GM18502 (cell line): ENCODE data around the gene SLC39A9.
A peak's percentile ranks its signal among the peaks of the same experiment; 100 is the strongest.

Experiments used
- ATAC-seq: cut with Tn5 transposase; IDR thresholded peaks from one replicate; pipeline ENCODE4 v1.9.1; 2021; ENCODE audit warnings: mild to moderate bottlenecking; ENCODE audit not compliant: unreplicated experiment, poor library complexity

The SLC39A9 gene, protein sequence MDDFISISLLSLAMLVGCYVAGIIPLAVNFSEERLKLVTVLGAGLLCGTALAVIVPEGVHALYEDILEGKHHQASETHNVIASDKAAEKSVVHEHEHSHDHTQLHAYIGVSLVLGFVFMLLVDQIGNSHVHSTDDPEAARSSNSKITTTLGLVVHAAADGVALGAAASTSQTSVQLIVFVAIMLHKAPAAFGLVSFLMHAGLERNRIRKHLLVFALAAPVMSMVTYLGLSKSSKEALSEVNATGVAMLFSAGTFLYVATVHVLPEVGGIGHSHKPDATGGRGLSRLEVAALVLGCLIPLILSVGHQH

GRCh38 chr14:69398053-69398817 is at the start of gene SLC39A9, which contains the start of gene ERH:
Gene SLC39A9, plus strand, starts transcription at chr14:69398692. Its CDS starts 678 bp downstream, at chr14:69399370.
Gene ERH, minus strand, starts transcription at chr14:69398299. Its CDS starts 66 bp downstream, at chr14:69398233.
- ATAC-seq = peak; percentile 87

GRCh38 chr14:69349091-69349777 is 49.3 kb upstream of the SLC39A9 start:
- ATAC-seq = no peak

GRCh38 chr14:69350892-69351291 is 47.6 kb upstream of the SLC39A9 start:
- no peak for ATAC-seq

DNA sequence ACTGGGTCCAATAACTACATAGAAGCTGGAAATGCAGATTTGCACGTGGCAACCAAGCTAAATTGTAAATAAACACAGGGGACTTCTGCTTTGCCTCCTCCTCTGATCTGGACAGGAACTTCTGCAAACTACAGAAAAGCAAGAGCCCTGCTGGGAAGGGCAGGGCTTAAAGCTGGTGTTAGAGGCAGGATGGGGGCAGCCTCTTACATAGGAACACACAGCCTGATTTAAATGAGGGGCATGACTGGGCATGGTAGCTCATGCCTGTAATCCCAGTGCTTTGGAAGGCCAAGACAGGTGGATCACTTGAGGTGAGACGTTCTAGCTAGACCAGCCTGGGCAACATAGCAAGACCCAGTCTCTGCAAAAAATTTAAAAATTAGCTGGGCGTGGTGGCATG is 47.1 kb upstream of the SLC39A9 start:
- no peak for ATAC-seq

DNA sequence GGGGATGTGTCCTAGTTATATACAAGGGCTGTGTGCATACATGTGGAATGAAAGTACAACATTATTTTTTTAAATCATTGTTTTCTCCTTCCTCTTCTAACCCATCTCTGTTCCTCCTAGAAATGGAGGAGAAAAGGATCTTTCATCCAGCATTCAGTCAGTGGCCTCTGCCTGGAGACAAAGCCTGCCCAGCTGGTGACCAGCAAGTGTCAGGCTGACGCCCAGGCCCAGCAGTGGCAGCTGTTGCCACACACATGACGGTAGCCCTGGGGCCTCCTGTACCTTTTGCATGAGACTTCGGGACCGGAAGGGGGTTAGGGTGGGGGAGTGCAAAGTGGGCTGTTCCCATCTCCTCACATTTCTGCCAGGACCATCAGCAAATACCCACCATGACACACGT is 46.6 kb upstream of the SLC39A9 start:
- no peak for ATAC-seq

GRCh38 chr14:69353168-69353567 is 45.3 kb upstream of the SLC39A9 start:
- ATAC-seq = no peak

GRCh38 chr14:69354383-69355153 is 43.9 kb upstream of the SLC39A9 start:
- peak; percentile 92 for ATAC-seq

DNA sequence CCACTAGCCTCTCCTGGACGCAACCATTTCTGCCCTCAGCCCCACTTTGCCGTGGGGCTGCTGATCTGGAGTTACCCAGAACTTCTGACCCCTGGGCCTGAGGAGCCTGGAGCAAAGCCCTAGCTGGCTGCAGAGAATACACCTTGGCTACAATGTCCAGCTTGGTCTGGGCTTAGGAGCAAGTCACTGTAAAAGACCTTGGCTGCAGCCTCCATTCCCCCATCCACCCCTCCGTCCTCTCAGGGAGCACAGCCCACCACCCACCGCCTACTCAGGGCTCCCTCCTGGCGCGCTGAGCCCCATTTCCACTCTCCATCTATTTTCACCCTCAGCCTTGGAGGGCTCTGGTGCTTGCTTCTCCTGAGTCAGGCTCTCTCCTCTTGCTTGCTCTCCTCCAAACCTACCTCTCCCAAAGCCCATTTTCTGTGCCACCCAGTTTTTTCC is 43.3 kb upstream of the SLC39A9 start:
- ATAC-seq = no peak

DNA sequence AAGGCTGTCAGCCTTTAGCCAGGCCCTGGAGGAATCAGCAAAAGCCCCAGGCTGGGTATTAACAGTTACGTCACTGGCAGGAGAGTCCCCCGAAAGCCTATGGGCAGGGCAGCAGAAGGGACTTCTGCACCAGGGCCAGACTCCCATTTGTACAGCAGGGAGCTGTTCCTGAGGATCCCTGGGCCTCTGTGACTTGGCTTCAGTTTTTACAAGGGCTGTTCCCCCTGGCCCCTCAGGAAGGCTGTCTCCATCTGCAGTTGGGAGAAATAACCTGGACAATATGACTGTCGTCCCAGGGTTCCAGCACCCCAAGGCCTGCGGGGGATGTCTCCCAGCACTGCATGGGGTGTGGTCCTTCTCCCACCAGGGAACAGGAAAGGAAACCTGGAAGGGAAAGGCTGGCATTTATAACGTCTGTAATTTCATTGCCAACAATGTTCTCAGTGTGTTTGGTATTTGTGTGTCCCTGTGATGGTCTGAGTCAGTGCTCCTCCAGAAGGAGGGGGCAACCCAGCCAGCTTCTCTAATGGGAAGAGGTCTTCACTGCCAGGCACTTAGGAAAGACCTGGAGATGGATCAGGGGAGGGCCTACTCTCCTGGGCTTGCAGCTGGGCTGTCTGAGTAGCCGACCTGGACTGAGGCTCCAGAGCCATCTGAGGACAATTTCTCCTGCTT is 42.7 kb upstream of the SLC39A9 start:
- no peak for ATAC-seq

DNA sequence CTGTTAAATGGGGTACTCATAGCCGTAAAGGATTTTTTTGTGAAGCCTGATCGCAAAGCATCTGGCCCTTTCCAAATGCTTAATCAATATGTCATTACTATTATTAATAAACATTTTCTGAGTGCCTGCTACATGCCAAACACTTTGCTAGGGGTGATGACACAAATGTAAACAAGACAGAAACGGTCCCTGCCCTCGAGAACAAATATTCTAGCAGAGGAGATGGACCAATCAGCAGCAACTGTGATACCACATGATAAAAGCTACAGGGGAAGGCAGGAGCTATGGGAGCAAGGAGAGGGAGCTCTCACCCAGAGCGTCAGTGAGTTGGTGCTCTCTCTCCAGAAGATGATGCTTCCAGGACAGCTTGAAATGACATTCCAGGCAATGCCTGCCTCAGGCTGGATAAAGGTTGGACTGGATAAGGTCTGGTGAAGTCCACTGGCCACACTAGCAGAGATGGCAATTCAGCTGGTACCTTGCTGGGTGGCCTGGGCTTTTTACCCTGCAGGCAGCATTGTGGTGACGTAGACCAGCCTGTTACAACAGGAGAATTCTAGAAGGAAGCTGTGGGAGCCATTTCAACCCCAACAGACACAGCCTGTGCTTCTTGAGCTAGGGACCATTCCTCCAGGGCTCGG is 41.5 kb upstream of the SLC39A9 start:
- no peak for ATAC-seq

- no peak for ATAC-seq
Observed at GRCh38 chr14:69357544-69358200, 40.8 kb upstream of the SLC39A9 start.

DNA sequence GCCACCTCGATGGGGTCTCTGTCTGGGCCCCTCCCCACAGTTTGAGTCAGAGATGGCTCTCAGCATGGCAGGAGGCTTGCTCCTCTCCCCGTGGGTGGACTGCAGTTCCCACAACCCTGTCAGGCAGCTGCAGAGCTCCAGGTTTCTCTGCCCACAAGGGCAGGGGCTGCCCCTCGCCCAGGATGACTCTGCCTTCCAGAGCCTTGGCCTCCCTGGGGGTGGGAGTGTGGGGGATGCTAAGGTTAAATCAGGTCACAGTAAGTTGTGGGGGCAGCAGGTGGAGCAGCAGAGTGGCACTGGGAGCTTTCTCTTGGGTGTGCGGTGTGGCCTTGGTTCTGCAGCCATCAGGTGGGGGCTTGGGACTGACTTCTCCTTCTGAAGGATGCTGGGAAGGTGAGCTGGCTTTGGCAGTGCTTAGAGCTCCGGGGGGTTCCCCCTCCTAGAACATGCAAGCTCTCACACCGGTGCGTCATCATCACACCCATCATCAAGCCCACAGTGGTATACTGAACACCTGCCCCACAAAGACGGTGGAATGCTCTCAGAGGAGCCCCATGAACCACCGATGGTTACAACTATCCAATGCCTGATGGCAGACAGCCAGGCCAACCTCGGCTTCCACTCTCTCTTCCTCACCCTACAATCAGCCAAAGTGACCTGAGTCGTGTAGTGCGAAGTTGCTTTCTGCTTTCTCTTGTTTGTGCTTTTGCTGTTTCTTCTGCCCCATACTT is 40.1 kb upstream of the SLC39A9 start:
- peak; percentile 40 for ATAC-seq

- no peak for ATAC-seq
Observed at GRCh38 chr14:69358966-69359365, 39.5 kb upstream of the SLC39A9 start.

DNA sequence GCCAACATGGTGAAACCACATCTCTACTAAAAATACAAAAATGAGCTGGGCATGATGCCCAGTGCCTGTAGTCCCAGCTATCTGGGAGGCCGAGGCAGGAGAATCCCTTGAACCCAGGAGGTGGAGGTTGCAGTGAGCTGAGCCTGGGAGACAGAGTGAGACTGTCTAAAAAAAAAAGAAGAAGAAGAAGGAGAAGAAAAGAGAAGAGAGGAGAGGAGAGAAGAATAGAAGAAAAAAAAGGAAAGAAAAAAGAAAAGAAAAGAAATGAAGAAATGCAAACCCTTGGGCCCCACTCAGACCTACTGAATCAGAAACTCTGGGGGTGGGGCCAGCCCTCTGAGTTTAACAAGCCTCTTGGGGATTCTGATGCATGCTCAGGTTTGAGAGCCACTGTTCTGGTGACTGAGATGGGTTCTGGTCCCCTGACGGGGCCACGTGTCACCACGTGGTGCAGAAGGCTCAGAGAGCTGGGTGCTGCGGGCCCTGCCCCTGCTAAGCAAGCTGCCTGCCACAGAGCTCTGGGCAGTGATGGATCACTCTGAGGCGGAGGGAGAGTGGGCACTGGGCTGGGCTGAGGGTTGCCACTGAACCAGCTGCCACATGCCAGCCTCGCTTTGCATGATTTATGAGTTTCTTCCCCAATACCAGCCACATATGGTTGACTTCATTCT is 37.9 kb upstream of the SLC39A9 start:
- no peak for ATAC-seq

DNA sequence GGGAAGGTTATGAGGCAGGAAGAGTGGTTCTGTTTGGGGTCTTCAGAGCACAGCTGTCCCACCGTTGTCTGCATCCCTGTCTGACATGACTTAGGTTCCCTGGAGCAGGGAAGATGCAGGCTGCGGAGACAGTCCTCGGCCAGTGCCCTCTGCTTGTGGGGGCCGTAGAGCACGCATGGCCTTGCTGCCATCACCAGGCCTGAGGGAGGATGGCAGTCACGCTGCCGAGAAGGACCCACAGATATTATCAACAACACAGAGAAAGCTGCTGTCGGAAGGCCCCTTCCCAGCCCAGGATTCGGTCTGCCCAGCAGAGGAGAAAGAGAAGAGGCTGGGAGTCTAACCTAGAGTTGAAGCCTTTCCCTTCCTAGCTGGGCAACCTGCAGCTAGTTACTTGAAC is 35.4 kb upstream of the SLC39A9 start:
- ATAC-seq = no peak

DNA sequence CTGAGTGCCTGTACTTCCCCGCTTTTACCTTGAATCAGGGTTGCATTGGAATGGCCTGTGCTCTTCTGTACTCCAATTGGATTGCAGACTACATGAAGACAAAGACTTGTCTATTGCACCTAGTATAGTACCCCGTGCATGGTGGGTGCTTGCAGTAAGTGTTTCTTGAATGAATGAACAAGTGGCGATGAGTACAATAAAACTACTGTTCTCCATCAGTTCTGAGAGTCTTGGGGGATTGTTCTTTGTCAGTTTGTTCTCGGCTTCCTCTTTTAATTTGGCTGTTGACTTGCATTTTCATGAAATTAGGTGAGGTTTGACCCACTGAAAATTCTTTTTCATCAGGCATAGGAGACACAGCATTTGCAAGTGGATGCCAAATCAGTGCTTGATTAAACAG is 34.5 kb upstream of the SLC39A9 start:
- no peak for ATAC-seq

- ATAC-seq = no peak
Observed at GRCh38 chr14:69364378-69364777, 34.1 kb upstream of the SLC39A9 start.

- no peak for ATAC-seq
Observed at GRCh38 chr14:69366069-69366468, 32.4 kb upstream of the SLC39A9 start.
